PFSK-1 (cell line): ENCODE data around the gene VTI1A.

Source experiments
- POLR2AphosphoS5 ChIP-seq: IDR thresholded peaks from 2 replicates; pipeline ENCODE4 v1.6.1; 2012; ENCODE audit warnings: low read depth, mild to moderate bottlenecking, control low read depth, low read length, moderate library complexity
- REST ChIP-seq, 2 experiments: IDR thresholded peaks; 2 replicates each; pipeline versions ENCODE4 v1.6.1 to v1.8.0; 2011 to 2012; ENCODE audit warnings: low read depth in 2 of 2, low read length in 2 of 2, control low read depth in 1 of 2, inconsistent platforms in 1 of 2, mild to moderate bottlenecking in 1 of 2, moderate library complexity in 1 of 2; ENCODE audit not compliant: insufficient read depth in 1 of 2
- TAF1 ChIP-seq: IDR thresholded peaks from 2 replicates; pipeline ENCODE4 v1.6.1; 2012; ENCODE audit warnings: low read length, control low read depth, borderline replicate concordance; ENCODE audit not compliant: insufficient read depth

- TF ChIP-seq TAF1, result no peak
- TF ChIP-seq POLR2AphosphoS5, result no peak
- no peak for TF ChIP-seq REST (IDR thresholded peaks at IDR 0.05; ENCODE audit: insufficient read depth in 1 of 2, low read depth in 2 of 2, low read length in 2 of 2)
Measured at GRCh38 chr10:112581921-112582320, 134.9 kb downstream of the VTI1A start.
